ENCODE results near the gene IFT74. TPM values are rescaled to one million over a fixed set of nuclear protein-coding genes. Genes with fewer than 3 reads are reported as not detected.

The IFT74 gene
- total and polyA plus RNA-seq, 2 of the 13 experiments (the other 11 are each of a cell fraction or from before 2014, with no cell fraction given): 4.2 to 12.3 TPM

DNA sequence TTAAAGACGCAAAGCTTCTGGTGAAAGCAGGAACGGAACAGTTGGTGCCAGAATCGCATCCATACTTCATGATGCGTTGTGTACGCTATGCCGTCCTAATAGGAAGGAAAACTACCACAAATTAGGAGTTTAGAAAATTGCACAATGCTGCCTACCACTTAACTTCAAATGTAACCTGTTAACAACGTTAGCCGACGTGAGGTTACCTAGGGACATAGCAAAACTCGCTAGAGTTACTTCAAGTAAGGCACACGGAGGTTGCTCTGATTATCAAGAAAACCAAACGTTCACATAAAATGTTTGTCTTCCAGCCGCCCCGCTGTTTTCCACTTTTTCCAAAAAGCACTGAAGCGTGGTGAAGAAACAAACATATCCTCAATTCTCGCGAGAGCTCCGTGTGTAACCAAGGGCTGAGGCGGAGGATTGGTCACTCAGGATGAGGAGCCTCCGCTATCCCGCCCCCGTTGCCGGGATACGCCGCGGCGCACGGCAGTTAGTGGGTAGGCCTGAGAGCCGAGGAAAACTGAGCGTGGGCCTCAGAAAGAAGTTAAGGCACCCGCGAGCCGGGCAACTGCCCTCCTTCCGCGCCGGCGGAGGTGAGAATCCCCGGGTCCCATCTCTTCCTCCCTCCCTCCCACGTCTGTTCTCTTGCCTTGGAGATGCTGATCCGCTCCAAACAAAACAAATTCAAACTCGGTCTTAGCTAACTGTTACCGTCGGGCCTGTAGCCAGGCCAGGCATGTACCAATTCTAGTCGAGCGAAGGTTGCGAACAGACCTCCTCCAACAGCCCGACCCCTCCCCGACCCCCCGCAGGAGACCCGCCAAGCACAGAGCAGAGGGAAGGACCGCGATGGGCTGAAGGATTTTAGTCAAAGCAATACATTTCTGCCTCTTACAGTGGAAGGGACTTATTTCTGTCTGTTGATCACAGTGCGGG, at the start of gene IFT74 (continued):
- TF ChIP-seq, protein P1, sequence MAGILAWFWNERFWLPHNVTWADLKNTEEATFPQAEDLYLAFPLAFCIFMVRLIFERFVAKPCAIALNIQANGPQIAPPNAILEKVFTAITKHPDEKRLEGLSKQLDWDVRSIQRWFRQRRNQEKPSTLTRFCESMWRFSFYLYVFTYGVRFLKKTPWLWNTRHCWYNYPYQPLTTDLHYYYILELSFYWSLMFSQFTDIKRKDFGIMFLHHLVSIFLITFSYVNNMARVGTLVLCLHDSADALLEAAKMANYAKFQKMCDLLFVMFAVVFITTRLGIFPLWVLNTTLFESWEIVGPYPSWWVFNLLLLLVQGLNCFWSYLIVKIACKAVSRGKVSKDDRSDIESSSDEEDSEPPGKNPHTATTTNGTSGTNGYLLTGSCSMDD (CRISPR knock-in tag; IDR thresholded peaks at IDR 0.05): no peak
- TF ChIP-seq ZNF879 (CRISPR knock-in tag; IDR thresholded peaks at IDR 0.05) (no peak), HNF1A (IDR thresholded peaks at IDR 0.05; ENCODE audit: low read depth) (no peak), HNF1A (CRISPR knock-in tag; IDR thresholded peaks at IDR 0.05; ENCODE audit: borderline replicate concordance) (no peak), ZBTB3 (CRISPR knock-in tag; IDR thresholded peaks at IDR 0.05; ENCODE audit: borderline replicate concordance, low read depth) (no peak), HBP1 (CRISPR knock-in tag; IDR thresholded peaks at IDR 0.05; ENCODE audit: low read depth) (peak; percentile 61), ZNF776 (CRISPR knock-in tag; IDR thresholded peaks at IDR 0.05) (no peak), RXRB (CRISPR knock-in tag; IDR thresholded peaks at IDR 0.05; ENCODE audit: borderline replicate concordance) (0 out of 2 replicates have a peak, but pooled peaks have one; percentile 7), ESRRA (CRISPR knock-in tag; IDR thresholded peaks at IDR 0.05; ENCODE audit: low read depth) (no peak), SRSF4 (IDR thresholded peaks at IDR 0.05; ENCODE audit: low read depth, low read length, poor library complexity, severe bottlenecking) (no peak), PRDM4 (CRISPR knock-in tag; IDR thresholded peaks at IDR 0.05; ENCODE audit: borderline replicate concordance) (no peak), ZNF18 (CRISPR knock-in tag; IDR thresholded peaks at IDR 0.05; ENCODE audit: insufficient replicate concordance) (no peak), ZNF777 (CRISPR knock-in tag; IDR thresholded peaks at IDR 0.05) (peak; percentile 90), ZNF704 (CRISPR knock-in tag; IDR thresholded peaks at IDR 0.05; ENCODE audit: borderline replicate concordance) (peak; percentile 57; the same call in 1 of the 2 replicates)

Data from HepG2 (cell line).